ENCODE measurements around the gene LRP3.
"Not testable (repeated sequence)": the region's sequence is repeated elsewhere in the genome, so short reads cannot be mapped to it uniquely, and the experiment has no call there.

LRP3 gene

GRCh38 chr19:33163481-33163880 lies 30.6 kb upstream of the LRP3 start:
- H3K4me3 ChIP-seq (ENCODE audit: low read length) = no peak overlapping the region
- no peak overlapping the region for H3K4me2 ChIP-seq (ENCODE audit: low read depth, low read length)
- H3K9ac ChIP-seq (ENCODE audit: low read length) = no peak overlapping the region
- H3K79me2 ChIP-seq (ENCODE audit: low read length) = no peaks in the 10 kb centered on the region
- H3K9me2 ChIP-seq (replicated peaks; ENCODE audit: insufficient read depth, low read length) = no peaks in the 10 kb centered on the region
- DNase-seq = no peak
- no peaks in the 10 kb centered on the region for H3K27me3 ChIP-seq (replicated peaks; ENCODE audit: insufficient read depth, low read length)
- H4K20me1 ChIP-seq (ENCODE audit: insufficient read depth, low read length) = no peaks in the 10 kb centered on the region
- 0 out of 2 replicates have a peak, but pooled peaks cover 6% of the 10 kb centered on the region for H3K4me1 ChIP-seq (ENCODE audit: low read length)
- no peak overlapping the region for H2AFZ ChIP-seq (ENCODE audit: low read length)
- no peaks in the 10 kb centered on the region for H3F3A ChIP-seq (ENCODE audit: insufficient read depth, low read length)
- TF ChIP-seq EZH2 (optimal IDR thresholded peaks at IDR 0.05; ENCODE audit: low read depth, low read length) (no peak), CTCF (IDR thresholded peaks at IDR 0.05; ENCODE audit: low read length) (no peak), EZH2phosphoT487 (IDR thresholded peaks at IDR 0.05; ENCODE audit: low read length) (no peak)
- H3K36me3 ChIP-seq (replicated peaks; ENCODE audit: insufficient read depth, low read length) = no peaks in the 10 kb centered on the region
- no peaks in the 10 kb centered on the region for H3K9me3 ChIP-seq (replicated peaks; ENCODE audit: insufficient read depth, low read length)
- H3K27ac ChIP-seq (ENCODE audit: low read length) = no peak overlapping the region

GRCh38 chr19:33166037-33166436 lies 28.1 kb upstream of the LRP3 start:
- H3K4me2 ChIP-seq (ENCODE audit: low read depth, low read length); H3K4me1 ChIP-seq (ENCODE audit: low read length); H3K9me2 ChIP-seq (replicated peaks; ENCODE audit: insufficient read depth, low read length); H2AFZ ChIP-seq (ENCODE audit: low read length); H3K9ac ChIP-seq (ENCODE audit: low read length); H3K4me3 ChIP-seq (ENCODE audit: low read length); H3K27me3 ChIP-seq (replicated peaks; ENCODE audit: insufficient read depth, low read length); H3K36me3 ChIP-seq (replicated peaks; ENCODE audit: insufficient read depth, low read length); DNase-seq; H3K27ac ChIP-seq (ENCODE audit: low read length); H4K20me1 ChIP-seq (ENCODE audit: insufficient read depth, low read length); H3K9me3 ChIP-seq (replicated peaks; ENCODE audit: insufficient read depth, low read length); H3F3A ChIP-seq (ENCODE audit: insufficient read depth, low read length); H3K79me2 ChIP-seq (ENCODE audit: low read length): not testable (repeated sequence)

- Histone ChIP-seq H3K4me2 (ENCODE audit: low read depth, low read length) (no peak overlapping the region), H3F3A (ENCODE audit: insufficient read depth, low read length) (no peaks in the 10 kb centered on the region), H3K9me2 (replicated peaks; ENCODE audit: insufficient read depth, low read length) (no peaks in the 10 kb centered on the region), H3K27ac (ENCODE audit: low read length) (no peak overlapping the region), H3K36me3 (replicated peaks; ENCODE audit: insufficient read depth, low read length) (no peaks in the 10 kb centered on the region), H3K9ac (ENCODE audit: low read length) (no peak overlapping the region), H3K27me3 (replicated peaks; ENCODE audit: insufficient read depth, low read length) (no peaks in the 10 kb centered on the region), H3K4me1 (ENCODE audit: low read length) (no peaks in the 10 kb centered on the region), H2AFZ (ENCODE audit: low read length) (no peak overlapping the region), H3K4me3 (ENCODE audit: low read length) (no peak overlapping the region), H3K79me2 (ENCODE audit: low read length) (no peaks in the 10 kb centered on the region), H4K20me1 (ENCODE audit: insufficient read depth, low read length) (no peaks in the 10 kb centered on the region), H3K9me3 (replicated peaks; ENCODE audit: insufficient read depth, low read length) (no peaks in the 10 kb centered on the region)
- no peak for TF ChIP-seq EZH2 (optimal IDR thresholded peaks at IDR 0.05; ENCODE audit: low read depth, low read length)
- TF ChIP-seq EZH2phosphoT487 (IDR thresholded peaks at IDR 0.05; ENCODE audit: low read length) = no peak
- no peak for TF ChIP-seq CTCF (IDR thresholded peaks at IDR 0.05; ENCODE audit: low read length)
- DNase-seq = no peak
Measured at GRCh38 chr19:33167438-33167837, 26.7 kb upstream of the LRP3 start.

GRCh38 chr19:33168528-33168927 lies 25.6 kb upstream of the LRP3 start:
- H4K20me1 ChIP-seq (ENCODE audit: insufficient read depth, low read length) = no peaks in the 10 kb centered on the region
- TF ChIP-seq CTCF (IDR thresholded peaks at IDR 0.05; ENCODE audit: low read length) = no peak
- TF ChIP-seq EZH2 (optimal IDR thresholded peaks at IDR 0.05; ENCODE audit: low read depth, low read length) = no peak
- TF ChIP-seq EZH2phosphoT487 (IDR thresholded peaks at IDR 0.05; ENCODE audit: low read length) = no peak
- no peaks in the 10 kb centered on the region for H3F3A ChIP-seq (ENCODE audit: insufficient read depth, low read length)
- no peak overlapping the region for H3K9ac ChIP-seq (ENCODE audit: low read length)
- H3K27me3 ChIP-seq (replicated peaks; ENCODE audit: insufficient read depth, low read length) = no peaks in the 10 kb centered on the region
- H3K79me2 ChIP-seq (ENCODE audit: low read length) = no peaks in the 10 kb centered on the region
- no peaks in the 10 kb centered on the region for H3K9me3 ChIP-seq (replicated peaks; ENCODE audit: insufficient read depth, low read length)
- no peak overlapping the region for H3K4me3 ChIP-seq (ENCODE audit: low read length)
- H3K27ac ChIP-seq (ENCODE audit: low read length) = no peak overlapping the region
- DNase-seq = no peak
- no peaks in the 10 kb centered on the region for H3K36me3 ChIP-seq (replicated peaks; ENCODE audit: insufficient read depth, low read length)
- no peak overlapping the region for H2AFZ ChIP-seq (ENCODE audit: low read length)
- H3K9me2 ChIP-seq (replicated peaks; ENCODE audit: insufficient read depth, low read length) = no peaks in the 10 kb centered on the region
- H3K4me2 ChIP-seq (ENCODE audit: low read depth, low read length) = no peak overlapping the region
- H3K4me1 ChIP-seq (ENCODE audit: low read length) = no peaks in the 10 kb centered on the region

All from MM.1S (cell line).